GM19239 (cell line): ENCODE data around the gene EXOC1L.

Experiments
- DNase-seq: peaks from one replicate; pipeline ENCODE4 v3.0.0; 2011; ENCODE audit warnings: low spot score; ENCODE audit not compliant: insufficient read length
- FAIRE-seq: peaks from 2 replicates; lab custom pipeline; 2011; peaks lifted over from hg19 to GRCh38; lab: Jason Lieb, UNC

Gene EXOC1L

DNA sequence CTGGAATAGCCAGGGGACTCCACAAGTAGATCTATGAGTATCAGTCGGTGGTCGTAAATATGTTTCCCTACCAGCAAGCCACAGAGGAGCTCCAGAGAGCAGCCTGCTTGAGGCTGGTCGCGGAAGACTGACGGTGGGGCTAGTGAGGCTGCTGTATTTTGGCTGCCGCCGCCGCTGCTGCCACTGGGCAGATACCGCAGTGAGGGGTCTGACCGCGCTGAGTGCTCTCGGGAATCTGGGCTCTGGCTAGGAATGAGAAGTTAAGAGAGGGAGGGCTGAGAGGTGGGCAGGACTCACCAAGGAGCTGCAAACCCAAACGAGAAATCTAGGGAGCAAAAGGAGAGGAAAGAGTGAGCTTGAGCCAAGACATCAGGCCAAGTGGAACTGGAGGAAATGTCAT, at the start of gene EXOC1L:
Gene EXOC1L, plus strand, starts transcription at position 157 of the 400 bp plus-strand sequence. Its CDS starts 237 bp downstream, at position 394.
- no peak for FAIRE-seq

DNA sequence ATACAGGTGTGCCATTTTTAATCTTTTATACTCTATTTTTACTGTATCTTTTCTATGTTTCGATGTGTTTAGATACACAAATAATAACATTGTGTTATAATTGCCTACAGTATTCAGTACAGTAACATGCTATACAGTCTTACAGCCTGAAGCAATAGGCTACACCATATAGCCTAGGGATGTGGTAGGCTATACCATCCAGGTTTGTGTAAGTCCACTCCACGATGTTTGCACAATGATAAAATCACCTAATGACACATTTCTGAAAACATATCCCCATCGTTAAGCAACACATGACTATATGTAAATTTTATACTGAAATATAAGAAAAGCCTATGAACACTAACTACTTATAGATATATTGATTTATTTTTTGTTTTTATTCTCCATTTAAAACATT, 48.9 kb upstream of the EXOC1L start:
- DNase-seq (no peak), FAIRE-seq (no peak)

More for the DNA sequence above, at the start of gene EXOC1L:
- no peak for DNase-seq

- DNase-seq (no peak), FAIRE-seq (no peak)
These were observed 38.2 kb upstream of the EXOC1L start for GRCh38 chr4:55781341-55781740.

- no peak for DNase-seq
- FAIRE-seq = no peak
These were observed 37.8 kb upstream of the EXOC1L start for GRCh38 chr4:55781812-55782211.

DNA sequence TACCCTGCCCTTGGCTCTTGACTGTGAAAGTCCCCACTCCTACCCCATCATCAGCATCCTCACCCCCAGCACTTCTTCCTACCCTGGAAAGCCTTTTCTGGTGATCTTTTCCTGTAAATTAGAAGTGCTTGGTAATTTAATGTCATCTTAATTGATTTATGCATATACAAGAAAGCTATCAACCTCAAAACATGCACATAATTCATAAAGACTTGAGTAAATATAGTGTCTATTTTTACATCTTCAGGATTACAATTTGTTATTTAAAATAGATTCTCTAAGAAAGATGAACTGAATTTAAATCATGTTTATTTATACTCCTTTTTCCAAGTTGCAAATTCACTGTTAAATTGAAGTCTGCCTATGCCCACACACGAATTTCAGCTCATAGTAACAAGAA, 36.0 kb upstream of the EXOC1L start:
- FAIRE-seq = no peak

DNA sequence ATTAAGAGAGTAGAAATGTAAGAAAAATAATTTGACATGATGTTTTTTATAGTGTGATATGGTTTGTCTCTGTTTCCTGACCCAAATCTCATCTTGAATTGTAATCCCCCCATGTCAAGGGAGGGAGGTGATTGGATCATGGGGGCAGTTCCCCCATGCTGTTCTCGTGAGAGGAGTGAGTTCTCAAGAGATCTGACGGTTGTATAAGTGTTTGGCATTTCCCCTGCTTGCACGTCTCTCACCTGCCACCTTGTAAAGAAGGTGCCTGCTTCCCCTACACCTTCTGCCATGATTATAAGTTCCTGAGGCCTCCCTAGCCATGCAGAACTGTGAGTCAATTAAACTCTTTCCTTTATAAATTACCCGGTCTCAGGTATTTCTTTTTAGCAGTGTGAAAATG, 34.8 kb upstream of the EXOC1L start:
- DNase-seq (no peak), FAIRE-seq (no peak)

More for the DNA sequence above, 36.0 kb upstream of the EXOC1L start:
- DNase-seq = no peak

DNA sequence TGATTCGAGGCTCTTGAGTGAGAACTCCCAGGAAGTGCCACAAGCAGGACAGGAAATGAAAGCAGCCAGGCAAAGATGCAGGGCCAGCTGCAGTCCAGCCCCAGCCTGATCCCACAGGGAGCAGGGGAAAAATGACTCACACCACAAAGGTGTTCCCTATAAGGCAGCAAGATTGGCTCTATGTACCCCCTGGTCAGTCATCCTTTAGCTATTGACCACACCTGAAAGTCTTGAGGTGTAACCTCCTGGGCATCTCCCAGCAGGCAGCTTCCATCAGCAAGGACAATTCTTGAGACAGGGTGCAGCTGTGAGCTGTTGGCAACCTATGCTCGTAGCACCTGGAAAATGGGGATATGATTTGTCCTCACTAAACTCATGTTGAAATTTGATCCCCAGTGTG, 27.9 kb upstream of the EXOC1L start:
- FAIRE-seq = no peak
- DNase-seq = no peak

GRCh38 chr4:55793479-55793878, 26.1 kb upstream of the EXOC1L start:
- DNase-seq (no peak), FAIRE-seq (no peak)

DNA sequence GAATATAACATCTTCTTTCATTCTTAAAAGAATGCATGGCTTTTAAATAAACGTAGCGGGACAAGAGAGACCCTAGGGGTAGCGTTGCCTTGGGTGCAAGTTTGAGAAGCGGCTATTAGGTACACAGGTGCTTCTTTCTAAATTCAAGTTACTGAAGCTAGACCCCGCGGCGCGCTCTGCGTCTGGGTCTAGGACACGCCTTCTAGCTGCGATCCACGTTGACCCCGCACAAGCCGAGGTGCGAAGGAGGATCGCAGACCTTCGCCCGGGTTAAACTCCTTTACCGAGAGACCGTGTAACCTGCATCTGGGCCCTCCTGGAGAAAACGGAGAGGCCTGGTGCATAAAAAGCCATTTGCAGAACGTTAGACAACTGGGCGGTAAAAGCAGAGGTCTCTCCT, 25.5 kb upstream of the EXOC1L start:
- no peak for DNase-seq
- FAIRE-seq = no peak

- no peak for FAIRE-seq
These were observed 24.2 kb upstream of the EXOC1L start for GRCh38 chr4:55795341-55795740.

GRCh38 chr4:55801498-55801897, 18.1 kb upstream of the EXOC1L start:
- DNase-seq (no peak), FAIRE-seq (no peak)

More at GRCh38 chr4:55795341-55795740, 24.2 kb upstream of the EXOC1L start:
- no peak for DNase-seq

DNA sequence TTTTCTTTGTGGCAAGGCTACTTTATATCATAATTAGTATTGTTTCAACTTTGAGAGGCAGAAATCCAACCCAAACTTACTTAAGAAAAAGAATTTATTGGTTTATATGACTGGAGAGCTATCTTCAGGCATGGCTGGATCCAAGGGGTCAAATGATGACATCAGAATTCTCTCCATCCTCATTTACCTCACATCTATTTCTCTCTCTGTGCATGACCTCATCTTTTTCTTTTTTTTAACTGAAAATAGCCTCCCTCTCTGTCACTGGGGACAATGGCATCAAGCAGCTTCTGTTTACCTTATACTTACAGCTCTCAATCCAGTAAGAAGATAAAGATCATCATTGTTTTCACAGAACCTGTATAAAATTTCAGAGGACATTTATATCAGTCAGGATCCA, 12.0 kb upstream of the EXOC1L start:
- no peak for FAIRE-seq

DNA sequence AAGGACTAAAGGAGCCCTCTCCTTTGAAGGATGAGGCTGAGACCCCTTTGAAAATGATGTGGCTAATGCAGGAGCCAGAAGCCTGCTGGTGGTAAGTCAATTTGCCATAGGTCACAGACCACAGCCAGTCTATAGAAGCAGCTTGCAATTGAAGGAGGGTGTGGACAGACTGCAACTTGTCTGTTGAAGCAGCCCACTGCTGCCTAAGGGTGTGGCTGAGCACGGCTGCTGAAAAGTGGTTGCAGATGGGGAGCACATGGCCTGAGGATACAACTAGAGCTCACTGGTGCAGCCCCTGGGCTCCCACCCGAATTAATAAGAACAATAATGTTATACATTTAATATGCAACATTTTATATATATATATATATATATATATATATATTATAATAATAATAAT, 11.4 kb upstream of the EXOC1L start:
- FAIRE-seq = no peak
- DNase-seq = no peak

More for the DNA sequence above, 12.0 kb upstream of the EXOC1L start:
- no peak for DNase-seq

DNA sequence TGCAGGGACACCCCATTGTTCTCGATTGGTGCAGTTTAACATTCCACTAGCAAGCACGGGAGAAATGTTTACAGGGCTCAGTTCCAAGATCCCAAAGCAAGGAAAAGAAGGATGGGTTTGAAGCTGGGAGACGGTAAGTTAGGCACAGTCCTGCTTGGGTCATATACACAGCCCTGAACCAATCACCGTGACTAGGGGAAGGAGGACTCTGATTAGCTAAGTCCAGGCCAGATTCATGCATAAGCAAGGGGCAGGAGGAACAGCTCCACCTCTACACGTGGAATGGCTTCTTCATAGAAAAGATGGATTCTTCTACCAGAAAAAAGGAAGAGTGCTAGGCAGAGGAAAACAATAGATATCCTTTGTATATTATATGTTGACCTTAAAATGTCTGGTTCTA, 11.0 kb upstream of the EXOC1L start:
- FAIRE-seq = no peak
- DNase-seq = no peak

DNA sequence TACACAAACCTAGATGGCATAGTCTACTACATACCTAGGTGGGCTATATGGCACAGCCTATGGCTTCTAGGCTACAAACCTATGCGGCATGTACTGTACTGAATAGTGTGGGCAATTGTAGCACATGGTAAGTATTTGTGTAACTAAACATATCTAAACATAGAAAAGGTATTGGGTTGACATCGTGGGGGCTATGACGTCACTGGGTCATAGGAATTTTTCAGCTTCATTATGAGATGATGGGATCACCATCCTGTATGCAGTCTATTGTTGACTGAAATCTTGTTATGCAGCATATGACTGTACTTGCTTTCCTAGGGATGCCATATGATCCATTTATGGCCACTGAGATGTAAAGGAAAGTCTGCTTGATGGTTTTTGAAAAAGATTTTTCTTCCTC, 1.9 kb upstream of the EXOC1L start:
- FAIRE-seq (no peak), DNase-seq (no peak)

DNA sequence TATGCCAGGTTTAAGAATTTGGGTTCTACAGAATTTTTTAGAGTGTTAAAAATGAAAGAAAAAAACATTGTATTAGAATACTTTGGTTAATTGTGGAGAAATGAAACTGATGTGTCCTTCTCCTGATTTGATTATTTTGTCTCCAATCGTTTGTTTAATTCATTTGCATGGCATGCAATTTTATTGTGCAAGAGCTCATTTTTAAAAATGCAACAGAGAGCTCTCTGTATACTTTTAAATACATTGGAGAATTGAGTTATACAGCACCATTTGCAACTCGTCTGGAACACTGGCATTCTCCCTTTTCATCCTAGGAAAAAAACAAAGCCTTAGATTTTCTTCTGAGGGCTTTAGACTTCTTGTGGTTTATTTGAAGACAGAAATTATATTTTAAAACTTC, 689 bp downstream of the EXOC1L start:
- no peak for DNase-seq
- FAIRE-seq = no peak

DNA sequence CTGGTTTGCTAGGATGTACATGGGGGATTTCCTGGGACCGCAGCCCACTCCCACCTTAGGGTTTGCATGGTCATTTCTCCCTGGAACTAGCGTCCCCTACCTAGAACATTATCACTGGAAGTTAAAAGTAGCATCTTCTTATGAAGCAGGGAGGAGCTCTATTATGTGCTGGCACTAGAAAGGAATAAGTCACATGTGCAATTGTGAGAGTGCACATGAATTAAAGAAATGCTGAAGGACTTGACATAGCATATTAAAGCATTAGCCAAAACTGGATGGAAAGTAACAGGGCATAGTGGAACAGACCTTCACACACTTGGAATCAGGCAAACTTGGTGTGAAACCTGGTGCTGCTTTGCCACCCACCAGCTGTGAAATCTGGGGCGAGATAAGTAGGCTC, 2.7 kb downstream of the EXOC1L start:
- DNase-seq = no peak
- no peak for FAIRE-seq

- FAIRE-seq (no peak), DNase-seq (no peak)
These were observed 5.3 kb downstream of the EXOC1L start for GRCh38 chr4:55824865-55825264.

GRCh38 chr4:55826986-55827385, 7.4 kb downstream of the EXOC1L start:
- DNase-seq = no peak
- no peak for FAIRE-seq

GRCh38 chr4:55827582-55827981, 8.0 kb downstream of the EXOC1L start:
- DNase-seq (no peak), FAIRE-seq (no peak)

GRCh38 chr4:55830048-55830447, 10.5 kb downstream of the EXOC1L start:
- DNase-seq (no peak), FAIRE-seq (no peak)

DNA sequence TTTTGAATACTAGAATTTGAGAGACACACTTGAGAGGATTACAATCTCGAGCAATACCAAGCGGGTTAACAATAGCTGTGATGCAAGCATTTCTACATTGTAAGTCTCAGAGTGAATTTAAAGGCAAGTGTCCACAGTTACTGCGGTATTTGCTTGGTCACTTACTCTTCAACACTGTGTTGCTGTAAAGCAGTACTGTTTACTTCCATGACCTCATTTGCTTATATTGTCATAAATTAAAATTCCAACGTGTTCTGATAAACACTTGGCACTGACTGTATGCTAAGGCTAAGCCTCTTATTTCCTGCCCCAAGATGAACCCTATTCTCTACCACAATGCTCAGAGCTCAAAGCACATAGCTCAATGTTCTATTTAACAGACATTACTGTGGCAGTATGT, 11.1 kb downstream of the EXOC1L start:
- FAIRE-seq = no peak

More for the DNA sequence above, 11.1 kb downstream of the EXOC1L start:
- DNase-seq = no peak
